GM23338 (cell line): ENCODE results near the gene PPP6R1.

Experiments
- CREB1 ChIP-seq: fragments of 250-450 bp; sonication (Bioruptor Pico); IDR thresholded peaks from 2 replicates; pipeline ENCODE4 v1.5.0; 2020; ENCODE audit warnings: low read depth, mild to moderate bottlenecking, moderate library complexity
- CTCF ChIP-seq, 2 experiments: fragments of 200-600 bp in 1 of 2; sonication (generic) in 1 of 2; conservative IDR thresholded peaks; 2 replicates each; pipeline versions ENCODE4 v1.5.1 to v1.6.1; 2016 to 2017; ENCODE audit warnings: antibody characterized with exemption in 2 of 2, low read depth in 2 of 2, mild to moderate bottlenecking in 2 of 2, moderate library complexity in 1 of 2
- ETS1 ChIP-seq: IDR thresholded peaks from 2 replicates; pipeline ENCODE4 v1.6.1; 2016; ENCODE audit warnings: antibody characterized with exemption
- EZH2 ChIP-seq: fragments of 200-600 bp; sonication (generic); IDR thresholded peaks from one replicate; pipeline ENCODE4 v1.8.0; 2017; ENCODE audit warnings: antibody characterized with exemption, mild to moderate bottlenecking, low read depth; ENCODE audit not compliant: unreplicated experiment
- EZH2phosphoT487 ChIP-seq: fragments of 200-600 bp; sonication (generic); IDR thresholded peaks from one replicate; pipeline ENCODE4 v1.8.1; 2018; ENCODE audit warnings: antibody characterized with exemption; ENCODE audit not compliant: unreplicated experiment
- JUNB ChIP-seq: IDR thresholded peaks from one replicate; pipeline ENCODE4 v1.6.1; 2016; ENCODE audit warnings: antibody characterized with exemption; ENCODE audit not compliant: unreplicated experiment
- POLR2AphosphoS5 ChIP-seq: IDR thresholded peaks from 2 replicates; pipeline ENCODE4 v1.6.1; 2016; ENCODE audit warnings: antibody characterized with exemption, low read depth
- REST ChIP-seq: IDR thresholded peaks from one replicate; pipeline ENCODE4 v1.6.1; 2018; ENCODE audit warnings: antibody characterized with exemption; ENCODE audit not compliant: unreplicated experiment
- STAT1 ChIP-seq: IDR thresholded peaks from one replicate; pipeline ENCODE4 v1.6.1; 2016; ENCODE audit warnings: antibody characterized with exemption; ENCODE audit not compliant: unreplicated experiment
- ZNF114 ChIP-seq: fragments of 250-450 bp; sonication (Bioruptor Pico); IDR thresholded peaks from 2 replicates; pipeline ENCODE4 v1.5.0; 2020; ENCODE audit warnings: mild to moderate bottlenecking, moderate library complexity
- ZNF331 ChIP-seq: fragments of 250-450 bp; sonication (Bioruptor Pico); IDR thresholded peaks from 2 replicates; pipeline ENCODE4 v1.5.0; 2020; ENCODE audit warnings: low read depth, mild to moderate bottlenecking, moderate library complexity
- ZNF462 ChIP-seq: fragments of 250-450 bp; sonication (Bioruptor Pico); IDR thresholded peaks from 2 replicates; pipeline ENCODE4 v1.5.0; 2020; ENCODE audit warnings: mild to moderate bottlenecking, moderate library complexity

GRCh38 chr19:55226788-55227187 lies 32.0 kb downstream of the PPP6R1 start:
- TF ChIP-seq CTCF (conservative IDR thresholded peaks at IDR 0.05; ENCODE audit: low read depth in 2 of 2) (no peak), EZH2 (no peak), POLR2AphosphoS5 (no peak), REST (no peak), JUNB (no peak), EZH2phosphoT487 (no peak), CREB1 (CRISPR knock-in tag) (no peak), ZNF114 (CRISPR knock-in tag) (no peak), ZNF331 (CRISPR knock-in tag) (no peak), ETS1 (no peak), STAT1 (no peak), ZNF462 (CRISPR knock-in tag) (no peak)
